Kidney epithelial cell (primary cell): ENCODE measurements around the gene MRPL14. TPM values are rescaled to one million over a fixed set of nuclear protein-coding genes. Genes with fewer than 3 reads are reported as not detected.
A peak's percentile ranks its signal among the peaks of the same experiment; 100 is the strongest.

Experiments
- DNase-seq: peaks from one replicate; pipeline ENCODE4 v3.0.0-alpha.2; 2010; ENCODE audit warnings: low read depth
- H3K27me3 ChIP-seq: 2 replicates; pipeline ENCODE4 v1.6.0; 2011; ENCODE audit warnings: low read length; ENCODE audit not compliant: control insufficient read depth, insufficient read depth
- H3K36me3 ChIP-seq: 2 replicates; pipeline ENCODE4 v1.5.1; 2011; ENCODE audit warnings: low read length; ENCODE audit not compliant: control insufficient read depth, insufficient read depth
- H3K4me3 ChIP-seq: 2 replicates; pipeline ENCODE4 v1.5.1; 2011; ENCODE audit warnings: low read depth, mild to moderate bottlenecking, control low read depth, low read length
- total RNA-seq: library from RNA; depleted of rRNA; stranded (reverse); fragments of >200 nt; gene quantifications from 2 replicates; pipeline ENCODE4 v1.2.3, GENCODE V29; 2015
- TF ChIP-seq, protein P1 (sequence below): IDR thresholded peaks from 2 replicates; pipeline ENCODE4 v1.5.1; 2011; ENCODE audit warnings: mild to moderate bottlenecking, moderate library complexity, low read length, control low read depth, inconsistent platforms; ENCODE audit not compliant: insufficient read depth, poor library complexity, severe bottlenecking

The MRPL14 gene
- total RNA-seq, 1 donor from 2014 or later = 98.5 TPM

DNA sequence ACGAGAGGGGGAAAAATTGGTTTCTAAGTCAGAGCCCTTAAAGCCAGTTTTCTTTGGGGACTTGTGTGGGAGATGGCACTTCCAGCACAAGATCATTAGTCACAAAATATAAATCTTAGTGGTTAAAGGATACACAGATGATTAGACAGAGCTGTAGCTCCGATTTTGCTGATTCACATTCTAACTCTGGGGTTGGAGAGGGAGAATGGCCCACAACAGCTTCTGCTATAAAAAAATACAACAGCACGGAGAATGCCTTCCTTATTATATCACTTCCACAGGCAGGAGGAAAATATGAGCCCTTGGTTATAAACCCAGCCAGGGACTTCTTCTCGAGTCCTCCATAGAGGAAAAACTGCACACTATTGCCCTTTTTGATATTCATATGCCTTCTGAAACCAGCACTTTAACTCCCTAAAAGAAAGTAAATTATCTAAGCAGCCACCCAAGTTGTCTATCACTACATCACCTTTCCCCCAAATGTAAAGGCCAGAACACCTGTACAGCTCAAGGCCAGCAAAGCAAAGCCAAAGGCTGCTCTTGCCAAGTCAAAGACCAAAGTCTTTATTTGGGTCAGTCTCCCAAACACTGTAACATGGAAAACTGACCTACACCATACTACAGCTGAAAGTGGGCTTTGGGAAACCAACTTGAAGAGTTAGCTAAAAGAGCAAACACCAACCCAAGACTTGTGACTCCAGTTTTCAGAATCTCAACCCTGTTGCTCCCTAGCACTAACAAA is 10.4 kb downstream of the MRPL14 start:
- no peak overlapping the region for H3K4me3 ChIP-seq
- peak; percentile 81 for DNase-seq
- TF ChIP-seq, protein P1, sequence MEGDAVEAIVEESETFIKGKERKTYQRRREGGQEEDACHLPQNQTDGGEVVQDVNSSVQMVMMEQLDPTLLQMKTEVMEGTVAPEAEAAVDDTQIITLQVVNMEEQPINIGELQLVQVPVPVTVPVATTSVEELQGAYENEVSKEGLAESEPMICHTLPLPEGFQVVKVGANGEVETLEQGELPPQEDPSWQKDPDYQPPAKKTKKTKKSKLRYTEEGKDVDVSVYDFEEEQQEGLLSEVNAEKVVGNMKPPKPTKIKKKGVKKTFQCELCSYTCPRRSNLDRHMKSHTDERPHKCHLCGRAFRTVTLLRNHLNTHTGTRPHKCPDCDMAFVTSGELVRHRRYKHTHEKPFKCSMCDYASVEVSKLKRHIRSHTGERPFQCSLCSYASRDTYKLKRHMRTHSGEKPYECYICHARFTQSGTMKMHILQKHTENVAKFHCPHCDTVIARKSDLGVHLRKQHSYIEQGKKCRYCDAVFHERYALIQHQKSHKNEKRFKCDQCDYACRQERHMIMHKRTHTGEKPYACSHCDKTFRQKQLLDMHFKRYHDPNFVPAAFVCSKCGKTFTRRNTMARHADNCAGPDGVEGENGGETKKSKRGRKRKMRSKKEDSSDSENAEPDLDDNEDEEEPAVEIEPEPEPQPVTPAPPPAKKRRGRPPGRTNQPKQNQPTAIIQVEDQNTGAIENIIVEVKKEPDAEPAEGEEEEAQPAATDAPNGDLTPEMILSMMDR = no peak

DNA sequence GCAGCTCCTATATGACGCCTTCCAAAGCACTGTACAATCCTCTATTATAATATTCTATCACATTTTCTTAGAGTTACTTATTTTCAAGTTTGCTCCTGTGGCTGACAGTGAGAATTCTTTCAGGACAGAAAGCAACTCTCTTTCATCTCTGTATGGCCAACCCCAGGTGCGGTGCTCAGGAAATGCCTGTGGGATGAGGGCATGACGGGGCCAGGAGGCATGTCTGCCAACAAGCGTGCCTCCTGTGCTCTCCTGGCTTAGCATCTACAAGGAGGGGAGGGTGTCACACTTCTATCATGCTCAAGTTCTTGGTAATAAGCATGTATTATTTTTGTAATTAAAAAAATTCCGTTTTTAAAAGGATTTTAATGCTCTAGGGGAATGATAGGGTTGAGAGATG is 11.4 kb downstream of the MRPL14 start:
- Histone ChIP-seq H3K27me3 (no peaks in the 10 kb centered on the region), H3K36me3 (no peaks in the 10 kb centered on the region), H3K4me3 (no peak overlapping the region)
- TF ChIP-seq, protein P1 = no peak
- peak; percentile 80 for DNase-seq

More for the DNA sequence above, 10.4 kb downstream of the MRPL14 start:
- Histone ChIP-seq H3K27me3 (no peaks in the 10 kb centered on the region), H3K36me3 (no peaks in the 10 kb centered on the region)

DNA sequence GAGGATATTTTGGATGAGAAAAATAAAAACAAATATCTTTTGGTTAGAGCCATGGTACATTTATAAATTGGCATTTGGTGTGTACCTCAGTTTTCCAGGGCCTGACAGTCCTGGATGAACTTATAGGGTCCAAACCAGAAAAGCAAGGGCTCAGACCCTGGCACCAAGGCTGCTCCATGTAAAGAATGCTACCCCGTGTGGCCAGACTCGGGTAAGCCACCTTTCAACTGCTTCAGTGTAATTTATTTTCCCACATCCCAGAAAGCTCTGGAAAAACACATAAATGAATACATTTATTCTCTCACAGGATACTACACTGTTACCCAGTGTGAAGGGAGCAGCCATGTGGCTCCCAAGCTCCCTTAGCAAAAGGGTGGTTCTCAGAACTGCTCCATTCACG is 13.8 kb downstream of the MRPL14 start:
- peaks cover 4% of the 10 kb centered on the region for H3K36me3 ChIP-seq
- H3K27me3 ChIP-seq = no peaks in the 10 kb centered on the region
- H3K4me3 ChIP-seq = no peak overlapping the region
- no peak for DNase-seq
- TF ChIP-seq, protein P1 = peak; percentile 26

DNA sequence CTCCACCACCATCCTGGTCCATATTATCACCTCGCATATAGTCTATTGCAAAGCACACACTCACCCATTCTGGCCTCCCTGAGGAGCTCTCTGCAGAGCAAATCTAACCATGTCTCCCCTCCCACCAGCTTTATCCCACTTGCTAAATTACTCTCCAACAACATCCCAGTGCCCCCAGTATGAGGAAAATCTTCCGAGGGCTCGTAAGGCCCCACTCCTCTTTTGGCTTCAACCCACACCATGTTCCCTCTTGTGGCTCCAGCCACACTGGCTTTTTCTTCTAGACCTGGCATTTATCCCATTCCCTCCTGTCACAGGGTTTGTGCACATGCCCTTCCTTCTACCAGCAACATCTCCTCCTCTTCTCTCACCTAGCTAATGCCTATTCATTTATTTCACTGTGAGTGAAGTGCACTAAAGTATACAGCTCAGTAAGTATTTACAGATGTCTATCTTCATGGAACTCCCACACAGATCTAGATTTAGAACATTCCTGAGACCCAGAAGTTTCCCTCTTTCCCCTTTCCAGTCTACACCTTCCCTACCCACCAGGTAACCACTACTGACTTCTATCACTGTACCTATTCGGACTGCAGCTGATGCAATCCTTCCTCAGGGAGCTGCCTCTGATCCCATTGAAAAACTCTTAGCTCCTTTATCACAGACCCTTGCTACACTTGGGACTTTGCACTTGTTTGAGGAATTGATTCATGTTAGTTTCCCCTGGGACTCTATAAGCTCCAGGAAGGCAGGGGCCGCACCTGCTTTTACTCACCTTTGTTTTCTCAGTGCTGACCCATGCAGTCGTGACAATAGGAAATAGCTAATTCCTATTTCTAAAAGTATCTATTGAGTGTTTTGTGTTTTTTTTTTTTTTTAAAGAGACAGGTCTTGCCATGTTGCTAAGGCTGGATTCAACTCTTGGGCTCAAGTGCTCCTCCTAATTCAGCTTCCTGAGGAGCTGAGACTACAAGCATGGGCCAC is 15.5 kb downstream of the MRPL14 start:
- H3K36me3 ChIP-seq = peaks cover 4% of the 10 kb centered on the region
- H3K4me3 ChIP-seq = no peak overlapping the region
- H3K27me3 ChIP-seq = no peaks in the 10 kb centered on the region
- TF ChIP-seq, protein P1 = no peak
- no peak for DNase-seq

DNA sequence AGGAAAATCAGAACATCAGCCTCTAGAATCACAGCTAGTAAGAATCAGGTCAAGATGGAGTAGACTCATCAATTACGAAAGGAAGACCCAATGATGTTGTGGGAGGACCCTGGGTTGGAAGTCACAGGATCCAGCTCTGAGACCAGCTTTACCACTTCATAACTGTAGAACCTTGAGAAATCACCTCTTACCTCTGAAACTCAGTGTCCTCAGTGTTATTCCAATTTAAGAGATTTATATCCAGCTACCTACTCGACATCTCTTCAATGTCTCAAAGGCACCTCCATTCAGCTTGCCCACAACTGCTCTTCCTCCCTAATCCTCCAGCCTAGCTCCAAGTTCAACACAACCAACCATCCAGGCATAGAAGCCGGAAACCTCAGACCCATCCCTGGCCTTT is 16.3 kb downstream of the MRPL14 start:
- H3K27me3 ChIP-seq = no peaks in the 10 kb centered on the region
- H3K4me3 ChIP-seq = no peak overlapping the region
- H3K36me3 ChIP-seq = peaks cover 4% of the 10 kb centered on the region
- no peak for DNase-seq
- TF ChIP-seq, protein P1 = no peak
